Measurements from ENCODE around the gene OR2A2.

- TF ChIP-seq YY1 (IDR thresholded peaks at IDR 0.05; ENCODE audit: insufficient read depth, insufficient read length) (no peak), ZNF274 (IDR thresholded peaks at IDR 0.05; ENCODE audit: low read depth, low read length) (no peak)
Observed at GRCh38 chr7:144122876-144123275, 13.5 kb downstream of the OR2A2 start, which contains the start of gene OR2A14.

Data from NT2/D1 (cell line).